IMR-90 (cell line): Measurements from ENCODE around the gene ZNF606. TPM values are rescaled to one million over a fixed set of nuclear protein-coding genes. Genes with fewer than 3 reads are reported as not detected.

Experiments
- ATAC-seq: fragments of 200-7000 bp; cut with Tn5 transposase; 2 replicates; pipeline ENCODE4 v1.9.1; 2020; ENCODE audit warnings: low read depth, mild to moderate bottlenecking, moderate library complexity
- BruUV-seq: library from RNA; stranded (reverse); fragments of 400-500 nt; replicated peaks from 2 replicates; lab custom pipeline; 2021; lab: Mats Ljungman, UMichigan
- CTCF ChIA-PET: fragments of 300-600 bp; formaldehyde crosslinking; extraction: SDS; loops from one replicate; lab custom pipeline; 2021; ENCODE audit warnings: antibody characterized with exemption; lab: Yijun Ruan, JAX
- POLR2A ChIA-PET: fragments of 300-600 bp; sonication (Branson Sonifier 250); formaldehyde crosslinking; loops from one replicate; lab custom pipeline; 2022; ENCODE audit warnings: antibody characterized with exemption; ENCODE audit not compliant: unreplicated experiment; lab: Charles Lee
- DNase-seq: peaks from one replicate; pipeline ENCODE4 v3.0.0; 2013
- H2AFZ ChIP-seq: replicated peaks from 2 replicates; pipeline ENCODE3; 2013; ENCODE audit warnings: low read length, mild to moderate bottlenecking; ENCODE audit not compliant: poor library complexity
- H2AK5ac ChIP-seq: 2 replicates; pipeline ENCODE4 v1.6.1; 2013; ENCODE audit warnings: low read depth, low read length, inconsistent platforms
- H2AK9ac ChIP-seq: replicated peaks from 2 replicates; pipeline ENCODE3; 2013; ENCODE audit warnings: mild to moderate bottlenecking, low read depth, low read length, moderate library complexity; ENCODE audit not compliant: poor library complexity
- H2BK120ac ChIP-seq: 2 replicates; pipeline ENCODE4 v1.6.1; 2013; ENCODE audit warnings: low read depth, low read length, inconsistent platforms
- H2BK15ac ChIP-seq: 3 replicates; pipeline ENCODE4 v1.6.1; 2013; ENCODE audit warnings: low read depth, low read length, inconsistent platforms
- H2BK20ac ChIP-seq: 2 replicates; pipeline ENCODE4 v1.6.1; 2013; ENCODE audit warnings: low read depth, mild to moderate bottlenecking, inconsistent platforms, low read length, moderate library complexity
- H2BK5ac ChIP-seq: 2 replicates; pipeline ENCODE4 v1.6.1; 2013; ENCODE audit warnings: mild to moderate bottlenecking, low read depth, low read length, inconsistent platforms; ENCODE audit not compliant: poor library complexity, severe bottlenecking
- H3K14ac ChIP-seq: replicated peaks from 2 replicates; pipeline ENCODE4 v1.6.1; 2013; ENCODE audit warnings: low read depth, low read length, inconsistent platforms
- H3K18ac ChIP-seq: 2 replicates; pipeline ENCODE4 v1.6.1; 2013; ENCODE audit warnings: low read depth, low read length, control low read depth
- H3K23ac ChIP-seq: 2 replicates; pipeline ENCODE4 v1.6.1; 2013; ENCODE audit warnings: low read depth, low read length, inconsistent platforms
- H3K27ac ChIP-seq: 2 replicates; pipeline ENCODE4 v1.5.1; 2013; ENCODE audit warnings: mild to moderate bottlenecking, control low read depth, low read length; ENCODE audit not compliant: insufficient read depth
- H3K27me3 ChIP-seq: 2 replicates; pipeline ENCODE4 v1.6.1; 2013; ENCODE audit warnings: low read length; ENCODE audit not compliant: control insufficient read depth, insufficient read depth
- H3K36me3 ChIP-seq: 2 replicates; pipeline ENCODE4 v1.6.1; 2013; ENCODE audit warnings: low read length, mixed read lengths; ENCODE audit not compliant: control insufficient read depth, insufficient read depth
- H3K4ac ChIP-seq: 2 replicates; pipeline ENCODE4 v1.6.1; 2013; ENCODE audit warnings: low read depth, low read length, inconsistent platforms
- H3K4me1 ChIP-seq: 2 replicates; pipeline ENCODE4 v1.6.1; 2013; ENCODE audit warnings: low read length, mixed read lengths; ENCODE audit not compliant: control insufficient read depth, insufficient read depth
- H3K4me2 ChIP-seq: 2 replicates; pipeline ENCODE4 v1.6.1; 2013; ENCODE audit warnings: low read depth, mild to moderate bottlenecking, control low read depth, low read length, moderate library complexity
- H3K4me3 ChIP-seq: 2 replicates; pipeline ENCODE4 v1.5.1; 2013; ENCODE audit warnings: low read depth, mild to moderate bottlenecking, control low read depth, low read length, moderate library complexity; ENCODE audit not compliant: insufficient read depth
- H3K56ac ChIP-seq: 2 replicates; pipeline ENCODE4 v1.6.1; 2013; ENCODE audit warnings: low read length, inconsistent platforms; ENCODE audit not compliant: insufficient read depth; ENCODE audit errors: extremely low read depth
- H3K79me1 ChIP-seq, 2 experiments: 2 replicates each; pipeline ENCODE4 v1.6.1; 2013; ENCODE audit warnings: low read length in 2 of 2, inconsistent platforms in 1 of 2, low read depth in 1 of 2
- H3K9ac ChIP-seq: 2 replicates; pipeline ENCODE4 v1.6.1; 2013; ENCODE audit warnings: low read depth, low read length, control low read depth
- H3K9me1 ChIP-seq: 2 replicates; pipeline ENCODE4 v1.6.1; 2013; ENCODE audit warnings: low read length, inconsistent platforms; ENCODE audit not compliant: insufficient read depth
- H3K9me3 ChIP-seq: 2 replicates; pipeline ENCODE4 v1.6.1; 2013; ENCODE audit warnings: low read length; ENCODE audit not compliant: control insufficient read depth, insufficient read depth
- H4K20me1 ChIP-seq: 2 replicates; pipeline ENCODE4 v1.6.1; 2013; ENCODE audit warnings: low read length, inconsistent platforms; ENCODE audit not compliant: insufficient read depth
- H4K5ac ChIP-seq: 2 replicates; pipeline ENCODE4 v1.6.1; 2013; ENCODE audit warnings: mild to moderate bottlenecking, low read depth, low read length, control low read depth
- H4K8ac ChIP-seq, 2 experiments: 2 replicates each; pipeline ENCODE4 v1.6.1; 2013; ENCODE audit warnings: low read depth in 2 of 2, low read length in 2 of 2, control low read depth in 1 of 2, inconsistent platforms in 1 of 2
- H4K91ac ChIP-seq: 2 replicates; pipeline ENCODE4 v1.6.1; 2013; ENCODE audit warnings: low read depth, low read length, inconsistent platforms; ENCODE audit not compliant: insufficient read depth
- BHLHE40 ChIP-seq: fragments of 150-350 bp; IDR thresholded peaks from 2 replicates; pipeline ENCODE4 v1.6.1; 2016; ENCODE audit warnings: mild to moderate bottlenecking, low read depth, low read length
- CEBPB ChIP-seq: IDR thresholded peaks from 2 replicates; pipeline ENCODE4 v1.6.1; 2012; ENCODE audit warnings: low read depth, low read length, improper control_type of control experiment
- CHD1 ChIP-seq: IDR thresholded peaks from 2 replicates; pipeline ENCODE4 v1.6.1; 2012; ENCODE audit warnings: low read depth, low read length, improper control_type of control experiment
- CTCF ChIP-seq: conservative IDR thresholded peaks from 2 replicates; pipeline ENCODE4 v1.5.1; 2012; ENCODE audit warnings: mild to moderate bottlenecking, low read depth, low read length, improper control_type of control experiment
- ELK1 ChIP-seq: fragments of 150-350 bp; IDR thresholded peaks from 2 replicates; pipeline ENCODE4 v1.6.1; 2016; ENCODE audit warnings: low read depth, mild to moderate bottlenecking, low read length, moderate library complexity, borderline replicate concordance
- FOS ChIP-seq: fragments of 150-350 bp; IDR thresholded peaks from 2 replicates; pipeline ENCODE4 v1.6.1; 2016; ENCODE audit warnings: low read depth, low read length
- MAFK ChIP-seq: IDR thresholded peaks from 2 replicates; pipeline ENCODE4 v1.6.1; 2012; ENCODE audit warnings: low read depth, low read length, improper control_type of control experiment
- MAZ ChIP-seq: IDR thresholded peaks from 2 replicates; pipeline ENCODE4 v1.6.1; 2012; ENCODE audit warnings: low read depth, mild to moderate bottlenecking, low read length, improper control_type of control experiment, moderate library complexity, borderline replicate concordance
- MXI1 ChIP-seq: IDR thresholded peaks from 2 replicates; pipeline ENCODE4 v1.6.1; 2012; ENCODE audit warnings: low read depth, mild to moderate bottlenecking, low read length, moderate library complexity, borderline replicate concordance
- NFE2L2 ChIP-seq: fragments of 150-350 bp; IDR thresholded peaks from 2 replicates; pipeline ENCODE4 v1.6.1; 2016; ENCODE audit warnings: low read depth, mild to moderate bottlenecking, low read length
- POLR2A ChIP-seq: IDR thresholded peaks from 2 replicates; pipeline ENCODE4 v1.6.1; 2012; ENCODE audit warnings: mild to moderate bottlenecking, low read depth, low read length
- RAD21 ChIP-seq: IDR thresholded peaks from 2 replicates; pipeline ENCODE4 v1.6.1; 2012; ENCODE audit warnings: low read length, improper control_type of control experiment
- RCOR1 ChIP-seq: IDR thresholded peaks from 2 replicates; pipeline ENCODE4 v1.6.1; 2012; ENCODE audit warnings: mild to moderate bottlenecking, low read length, improper control_type of control experiment; ENCODE audit not compliant: insufficient replicate concordance
- RFX5 ChIP-seq: IDR thresholded peaks from 2 replicates; pipeline ENCODE4 v1.8.0; 2012; ENCODE audit warnings: low read depth, mild to moderate bottlenecking, low read length, moderate library complexity
- SMC3 ChIP-seq: fragments of 150-350 bp; IDR thresholded peaks from 2 replicates; pipeline ENCODE4 v1.6.1; 2016; ENCODE audit warnings: low read depth, mild to moderate bottlenecking, antibody characterized with exemption, low read length, moderate library complexity
- USF2 ChIP-seq: fragments of 150-350 bp; IDR thresholded peaks from 2 replicates; pipeline ENCODE4 v1.6.1; 2017; ENCODE audit warnings: mild to moderate bottlenecking, antibody characterized with exemption, low read length, low read depth
- WGBS, 2 experiments: methylation state at CpG; one replicate each; pipeline versions ENCODE4 v1.1.5 to v1.1.7; 2013; ENCODE audit warnings: missing lambda C conversion rate in 2 of 2; ENCODE audit not compliant: insufficient read length in 1 of 2; ENCODE audit errors: extremely low coverage in 2 of 2; 5-methylcytosine and 5-hydroxymethylcytosine counted together
- dilution Hi-C: fragments of 300-500 bp; cut with HindIII; formaldehyde crosslinking; loops from one replicate; pipeline ENCODE4 v1.14.3; 2018; ENCODE audit warnings: low sequenced_read_pairs; ENCODE audit not compliant: unreplicated experiment
- in situ Hi-C: fragments of 300-500 bp; cut with MboI; formaldehyde crosslinking; loops from 3 replicates; pipeline ENCODE4 v1.14.3; 2019; ENCODE audit warnings: low sequenced_read_pairs, inconsistent platforms, mixed read lengths
- intact Hi-C: fragments of 100-400 bp; cut with micrococcal nuclease; formaldehyde crosslinking; loops from 2 replicates; pipeline ENCODE4 v1.10.0; 2022
- polyA plus RNA-seq, 3 experiments: library from polyadenylated mRNA; depleted of rRNA; stranded (reverse); fragments of >200 nt; gene quantifications; 2 replicates each; pipeline ENCODE4 v1.2.3, GENCODE V29; 2012; ENCODE audit warnings: low replicate concordance in 1 of 3
- total RNA-seq: library from RNA; depleted of rRNA; stranded (reverse); fragments of >200 nt; gene quantifications from 2 replicates; pipeline ENCODE4 v1.2.3, GENCODE V29; 2012

Gene ZNF606
- total and polyA plus RNA-seq, 2 of the 4 experiments (the other 2 are of a cell fraction) = 4.3 to 9.0 TPM

- H3K4me1 ChIP-seq = no peaks in the 10 kb centered on the region
These were observed 40.8 kb downstream of the ZNF606 start for GRCh38 chr19:57961785-57962184.

More at GRCh38 chr19:57961785-57962184, 40.8 kb downstream of the ZNF606 start:
- TF ChIP-seq RAD21 = no peak
- TF ChIP-seq SMC3 = no peak
- TF ChIP-seq NFE2L2 = no peak
- TF ChIP-seq MAFK = no peak
- no peak for TF ChIP-seq RCOR1
- no peak for TF ChIP-seq POLR2A
- no peak for TF ChIP-seq RFX5
- TF ChIP-seq CTCF = no peak
- no peak for TF ChIP-seq BHLHE40
- TF ChIP-seq MXI1 = no peak
- TF ChIP-seq ELK1 = no peak
- TF ChIP-seq CEBPB = no peak
- no peak for TF ChIP-seq FOS
- TF ChIP-seq USF2 = no peak
- no peak for TF ChIP-seq CHD1
- TF ChIP-seq MAZ = no peak
- no peaks in the 10 kb centered on the region for H3K9me1 ChIP-seq
- no peaks in the 10 kb centered on the region for H3K27me3 ChIP-seq
- no peak overlapping the region for H3K9ac ChIP-seq
- no peak overlapping the region for H2AK5ac ChIP-seq
- no peak overlapping the region for H4K91ac ChIP-seq
- in situ Hi-C loops = no loop called here
- ChIA-PET CTCF (no interaction called here), POLR2A (no interaction called here)
- DNase-seq (no peak), ATAC-seq (no peak)
- WGBS, 2 experiments = no CpG with 5 or more reads among the region's 1 CpG
- H3K79me1 ChIP-seq = no peaks in the 10 kb centered on the region
- H2BK20ac ChIP-seq = no peak overlapping the region
- H3K4ac ChIP-seq = no peak overlapping the region
- H3K27ac ChIP-seq = no peak overlapping the region
- H3K9me3 ChIP-seq = peaks cover 42% of the 10 kb centered on the region
- no peak overlapping the region for H3K4me3 ChIP-seq
- H4K20me1 ChIP-seq = no peaks in the 10 kb centered on the region
- H2BK15ac ChIP-seq = no peak overlapping the region
- no peak overlapping the region for H2AK9ac ChIP-seq
- no peak overlapping the region for H4K8ac ChIP-seq
- H4K5ac ChIP-seq = no peak overlapping the region
- dilution Hi-C loops = no loop called here
- H3K4me2 ChIP-seq = no peak overlapping the region
- no peak overlapping the region for H3K14ac ChIP-seq
- no peak overlapping the region for H3K23ac ChIP-seq
- H3K36me3 ChIP-seq = no peaks in the 10 kb centered on the region; the same call in 1 of the 2 replicates
- no TSS peak for BruUV-seq
- no peak overlapping the region for H2BK120ac ChIP-seq
- no peak overlapping the region for H3K56ac ChIP-seq
- no peak overlapping the region for H3K18ac ChIP-seq
- intact Hi-C loops = no loop called here
- no peak overlapping the region for H2BK5ac ChIP-seq
- H2AFZ ChIP-seq = no peak overlapping the region
